HG03432 (cell line): ENCODE data around the gene CRIP2.

Source experiments
- ATAC-seq: cut with Tn5 transposase; IDR thresholded peaks from one replicate; pipeline ENCODE4 v1.9.1; 2021; ENCODE audit warnings: mild to moderate bottlenecking, moderate library complexity; ENCODE audit not compliant: unreplicated experiment

The CRIP2 gene

GRCh38 chr14:105442834-105443233 is 31.8 kb upstream of the CRIP2 start:
- ATAC-seq: no peak

GRCh38 chr14:105444859-105445258 is 29.8 kb upstream of the CRIP2 start:
- ATAC-seq: no peak

GRCh38 chr14:105445290-105445689 is 29.3 kb upstream of the CRIP2 start:
- no peak for ATAC-seq

- no peak for ATAC-seq
Observed at GRCh38 chr14:105445901-105446845, 28.4 kb upstream of the CRIP2 start.

GRCh38 chr14:105446971-105447370 is 27.6 kb upstream of the CRIP2 start:
- no peak for ATAC-seq

- ATAC-seq: no peak
Observed at GRCh38 chr14:105447651-105448640, 26.7 kb upstream of the CRIP2 start.

GRCh38 chr14:105448706-105449111 is 25.9 kb upstream of the CRIP2 start:
- no peak for ATAC-seq

GRCh38 chr14:105449276-105450122 is 25.1 kb upstream of the CRIP2 start:
- no peak for ATAC-seq

GRCh38 chr14:105450123-105450505 is 24.5 kb upstream of the CRIP2 start:
- ATAC-seq: no peak

GRCh38 chr14:105450864-105451720 is 23.5 kb upstream of the CRIP2 start:
- ATAC-seq: no peak

GRCh38 chr14:105452963-105453362 is 21.7 kb upstream of the CRIP2 start:
- ATAC-seq: no peak

- no peak for ATAC-seq
Observed at GRCh38 chr14:105453847-105454246, 20.8 kb upstream of the CRIP2 start.

GRCh38 chr14:105455086-105455640 is 19.5 kb upstream of the CRIP2 start:
- ATAC-seq: no peak

GRCh38 chr14:105455766-105456660 is 18.6 kb upstream of the CRIP2 start:
- ATAC-seq: no peak

- ATAC-seq: no peak
Observed at GRCh38 chr14:105456736-105457617, 17.6 kb upstream of the CRIP2 start.

- ATAC-seq: no peak
Observed at GRCh38 chr14:105458010-105458409, 16.6 kb upstream of the CRIP2 start.

GRCh38 chr14:105458571-105458970 is 16.1 kb upstream of the CRIP2 start:
- ATAC-seq: no peak
